Measurements from ENCODE around the gene DHODH.
"Not testable (repeated sequence)": the region's sequence is repeated elsewhere in the genome, so short reads cannot be mapped to it uniquely, and the experiment has no call there.

The DHODH gene

GRCh38 chr16:72051818-72052217, 43.3 kb downstream of the DHODH start:
- H3K4me3 ChIP-seq (ENCODE audit: low read depth, low read length), result no peak overlapping the region
- no peak for DNase-seq (ENCODE audit: low read depth)
- no peak for TF ChIP-seq CTCF (IDR thresholded peaks at IDR 0.05; ENCODE audit: insufficient read depth, low read depth, low read length, missing control alignments)

- H3K4me3 ChIP-seq (ENCODE audit: low read depth, low read length); DNase-seq (ENCODE audit: low read depth): not testable (repeated sequence)
These were observed 45.8 kb downstream of the DHODH start, which contains the start of gene HP for GRCh38 chr16:72054254-72054847. HP (plus strand) TSS chr16:72054505; CDS start chr16:72054653, 148 bp downstream.

- DNase-seq (ENCODE audit: low read depth), result no peak
- H3K4me3 ChIP-seq (ENCODE audit: low read depth, low read length), result no peak overlapping the region
- no peak for TF ChIP-seq CTCF (IDR thresholded peaks at IDR 0.05; ENCODE audit: insufficient read depth, low read depth, low read length, missing control alignments)
These were observed 47.4 kb downstream of the DHODH start for GRCh38 chr16:72055911-72056310.

GRCh38 chr16:72057313-72057712, 48.8 kb downstream of the DHODH start:
- DNase-seq (ENCODE audit: low read depth); H3K4me3 ChIP-seq (ENCODE audit: low read depth, low read length): not testable (repeated sequence)

DNA sequence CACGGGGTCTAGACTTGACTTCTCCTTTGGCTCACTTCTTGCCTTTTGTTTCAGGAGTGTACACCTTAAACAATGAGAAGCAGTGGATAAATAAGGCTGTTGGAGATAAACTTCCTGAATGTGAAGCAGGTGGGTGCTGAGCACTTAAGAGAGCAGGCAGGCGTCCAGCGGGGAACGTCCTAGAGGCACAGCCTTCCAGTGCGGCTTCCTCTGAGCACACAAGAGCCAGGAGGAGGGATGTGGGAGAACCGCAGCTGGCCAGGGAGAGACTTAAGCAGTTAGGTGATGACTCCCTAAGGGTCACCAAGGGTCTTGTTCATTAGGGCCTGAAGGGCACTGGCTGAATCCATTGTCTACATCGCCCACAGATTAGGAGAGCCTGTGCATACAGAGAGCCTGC, 50.5 kb downstream of the DHODH start:
- DNase-seq (ENCODE audit: low read depth), result not testable (repeated sequence)

GRCh38 chr16:72060405-72060804, 51.9 kb downstream of the DHODH start:
- no peak overlapping the region for H3K4me3 ChIP-seq (ENCODE audit: low read depth, low read length)
- no peak for DNase-seq (ENCODE audit: low read depth)
- TF ChIP-seq CTCF (IDR thresholded peaks at IDR 0.05; ENCODE audit: insufficient read depth, low read depth, low read length, missing control alignments), result no peak

More for the DNA sequence above, 50.5 kb downstream of the DHODH start:
- not testable (repeated sequence) for H3K4me3 ChIP-seq (ENCODE audit: low read depth, low read length)

DNA sequence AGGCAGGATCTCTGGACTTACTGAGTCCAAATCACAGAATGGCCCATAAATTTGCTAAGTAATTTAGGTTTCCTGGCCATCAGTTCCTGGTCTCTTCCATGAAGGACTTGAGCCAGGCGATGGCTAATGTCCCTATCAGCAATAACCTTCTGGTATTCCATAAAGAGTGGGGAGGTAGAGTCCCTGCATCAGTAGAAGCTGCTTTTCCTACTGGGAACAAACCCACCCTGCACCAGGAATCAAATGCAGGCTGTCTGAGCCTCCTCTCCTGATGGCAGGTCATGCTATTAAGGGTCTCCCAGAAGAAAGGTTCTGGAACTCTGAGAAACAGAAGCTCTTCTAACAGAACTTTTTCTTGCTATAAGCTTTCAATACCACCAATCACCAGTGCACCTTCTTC, 53.0 kb downstream of the DHODH start:
- DNase-seq (ENCODE audit: low read depth), result no peak
- H3K4me3 ChIP-seq (ENCODE audit: low read depth, low read length), result no peak overlapping the region
- TF ChIP-seq CTCF (IDR thresholded peaks at IDR 0.05; ENCODE audit: insufficient read depth, low read depth, low read length, missing control alignments), result no peak

GRCh38 chr16:72064361-72064894, 55.9 kb downstream of the DHODH start:
- TF ChIP-seq CTCF (IDR thresholded peaks at IDR 0.05; ENCODE audit: insufficient read depth, low read depth, low read length, missing control alignments), result no peak
- no peak for DNase-seq (ENCODE audit: low read depth)
- H3K4me3 ChIP-seq (ENCODE audit: low read depth, low read length), result no peak overlapping the region

All from GM12865 (cell line).